ENCODE data around the gene ERLIN1. TPM values are rescaled to one million over a fixed set of nuclear protein-coding genes. Genes with fewer than 3 reads are reported as not detected.

The ERLIN1 gene
- total RNA-seq, 4 donors from 2014 or later = 5.9 to 20.5 (median 12.4) TPM

DNA sequence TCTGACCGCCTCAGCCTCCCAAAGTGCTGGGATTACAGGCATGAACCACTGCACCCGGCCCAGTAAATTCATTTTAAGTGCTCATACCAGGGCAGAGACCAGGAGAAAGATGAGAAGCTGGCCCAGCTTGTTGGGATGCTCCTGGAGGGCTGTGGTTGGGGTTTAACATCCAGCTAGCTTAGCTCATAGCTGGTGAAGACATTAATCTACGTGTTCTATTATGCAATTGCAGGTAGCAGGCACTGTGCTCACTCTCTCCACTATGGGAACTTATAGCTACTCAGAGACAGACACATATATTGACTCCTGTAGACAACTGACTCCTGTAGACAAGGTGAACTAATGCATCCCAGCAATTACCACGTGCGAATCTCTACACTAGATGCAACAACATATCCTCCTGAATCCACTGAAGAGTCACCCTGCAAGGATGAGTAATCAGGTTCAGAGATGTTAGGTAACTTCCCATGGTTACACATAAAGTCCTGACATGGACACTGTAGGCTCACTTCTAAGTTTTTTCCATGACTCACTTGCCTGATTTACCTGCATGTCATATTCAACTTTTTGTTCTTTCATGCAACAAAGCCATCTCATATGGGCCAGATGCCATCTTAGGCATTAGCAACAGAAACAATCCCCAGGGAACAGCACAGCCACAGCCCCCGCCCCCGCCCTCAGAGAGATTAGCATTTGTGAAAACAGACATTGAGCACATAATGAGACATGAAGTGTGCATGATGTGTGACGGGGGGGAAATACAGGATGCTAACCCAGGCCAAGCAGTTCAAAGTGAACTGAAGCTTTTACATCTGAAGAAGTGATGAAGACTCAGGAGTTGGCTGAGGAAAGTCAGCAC, 37.2 kb downstream of the ERLIN1 start:
- ATAC-seq = no peak
- peaks cover 3 to 43% of the 10 kb centered on the region in 2 donors for H3K36me3 ChIP-seq
- 60 to 87% methylated on average over 1 to 6 of the region's 8 CpGs for WGBS, 2 donors (ENCODE audit: low coverage in 1 of 2)

DNA sequence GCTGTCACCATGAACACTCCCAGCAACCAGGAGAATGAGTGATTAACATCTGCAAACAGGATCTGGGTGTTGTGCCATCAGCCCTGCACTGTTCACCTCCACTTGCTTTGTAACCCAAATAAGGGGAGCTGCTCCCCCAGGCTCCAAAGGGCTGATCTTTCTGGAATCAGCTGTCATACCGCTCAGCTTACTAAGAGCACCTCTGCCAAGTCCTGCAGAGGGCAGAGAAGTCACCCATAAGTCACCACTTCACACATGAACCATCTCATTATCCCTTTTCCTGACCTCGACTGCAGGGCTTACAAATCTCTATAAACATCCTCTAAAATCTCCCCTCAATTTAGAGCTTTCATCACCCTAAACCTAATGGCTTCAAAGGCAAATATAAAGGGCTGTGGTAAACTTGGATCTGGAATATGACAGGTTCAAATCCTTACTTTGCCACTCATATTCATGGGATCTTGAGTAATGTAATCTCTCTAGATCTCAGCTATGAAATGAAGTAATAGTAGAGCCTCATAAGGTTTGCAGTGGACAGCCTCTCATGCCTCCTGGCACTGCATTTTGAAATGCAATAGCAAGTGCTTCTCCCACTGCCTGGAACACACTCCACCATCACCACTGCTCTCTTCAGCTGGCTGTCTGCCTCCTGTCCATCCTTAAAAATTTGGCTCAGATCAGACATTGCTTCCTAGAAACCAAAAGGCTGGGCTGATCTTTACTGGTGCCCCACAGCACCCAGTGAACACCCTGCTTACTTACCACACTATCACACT, 38.8 kb downstream of the ERLIN1 start:
- peaks cover 0 to 11% (median 0%) of the 10 kb centered on the region in 3 donors for H3K4me1 ChIP-seq
- no peaks in the 10 kb centered on the region for H3K27me3 ChIP-seq
- 22% methylated on average over 2 of the region's 2 CpGs; no CpG with 5 or more reads in 1 of the 2 donors for WGBS, 2 donors (ENCODE audit: low coverage in 1 of 2)
- H3K27ac ChIP-seq = no peak overlapping the region
- no peak for ATAC-seq
- H3K9me3 ChIP-seq = no peaks in the 10 kb centered on the region
- no peak overlapping the region for H3K4me3 ChIP-seq
- TF ChIP-seq POLR2A (IDR thresholded peaks at IDR 0.05) = no peak
- TF ChIP-seq POLR2AphosphoS5 (IDR thresholded peaks at IDR 0.05) = no peak
- TF ChIP-seq, protein P1, sequence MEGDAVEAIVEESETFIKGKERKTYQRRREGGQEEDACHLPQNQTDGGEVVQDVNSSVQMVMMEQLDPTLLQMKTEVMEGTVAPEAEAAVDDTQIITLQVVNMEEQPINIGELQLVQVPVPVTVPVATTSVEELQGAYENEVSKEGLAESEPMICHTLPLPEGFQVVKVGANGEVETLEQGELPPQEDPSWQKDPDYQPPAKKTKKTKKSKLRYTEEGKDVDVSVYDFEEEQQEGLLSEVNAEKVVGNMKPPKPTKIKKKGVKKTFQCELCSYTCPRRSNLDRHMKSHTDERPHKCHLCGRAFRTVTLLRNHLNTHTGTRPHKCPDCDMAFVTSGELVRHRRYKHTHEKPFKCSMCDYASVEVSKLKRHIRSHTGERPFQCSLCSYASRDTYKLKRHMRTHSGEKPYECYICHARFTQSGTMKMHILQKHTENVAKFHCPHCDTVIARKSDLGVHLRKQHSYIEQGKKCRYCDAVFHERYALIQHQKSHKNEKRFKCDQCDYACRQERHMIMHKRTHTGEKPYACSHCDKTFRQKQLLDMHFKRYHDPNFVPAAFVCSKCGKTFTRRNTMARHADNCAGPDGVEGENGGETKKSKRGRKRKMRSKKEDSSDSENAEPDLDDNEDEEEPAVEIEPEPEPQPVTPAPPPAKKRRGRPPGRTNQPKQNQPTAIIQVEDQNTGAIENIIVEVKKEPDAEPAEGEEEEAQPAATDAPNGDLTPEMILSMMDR (IDR thresholded peaks at IDR 0.05) = no peak
- TF ChIP-seq EP300 (IDR thresholded peaks at IDR 0.05) = no peak
- H3K36me3 ChIP-seq = peaks cover 3 to 28% of the 10 kb centered on the region in 2 donors

More for the DNA sequence above, 37.2 kb downstream of the ERLIN1 start:
- H3K4me1 ChIP-seq = peaks cover 0 to 11% (median 0%) of the 10 kb centered on the region in 3 donors
- H3K27ac ChIP-seq = no peak overlapping the region
- H3K9me3 ChIP-seq = no peaks in the 10 kb centered on the region
- H3K4me3 ChIP-seq = no peak overlapping the region
- TF ChIP-seq POLR2AphosphoS5 (IDR thresholded peaks at IDR 0.05) (no peak), EP300 (IDR thresholded peaks at IDR 0.05) (no peak), POLR2A (IDR thresholded peaks at IDR 0.05) (no peak)
- TF ChIP-seq, protein P1 (IDR thresholded peaks at IDR 0.05) = no peak
- no peaks in the 10 kb centered on the region for H3K27me3 ChIP-seq

DNA sequence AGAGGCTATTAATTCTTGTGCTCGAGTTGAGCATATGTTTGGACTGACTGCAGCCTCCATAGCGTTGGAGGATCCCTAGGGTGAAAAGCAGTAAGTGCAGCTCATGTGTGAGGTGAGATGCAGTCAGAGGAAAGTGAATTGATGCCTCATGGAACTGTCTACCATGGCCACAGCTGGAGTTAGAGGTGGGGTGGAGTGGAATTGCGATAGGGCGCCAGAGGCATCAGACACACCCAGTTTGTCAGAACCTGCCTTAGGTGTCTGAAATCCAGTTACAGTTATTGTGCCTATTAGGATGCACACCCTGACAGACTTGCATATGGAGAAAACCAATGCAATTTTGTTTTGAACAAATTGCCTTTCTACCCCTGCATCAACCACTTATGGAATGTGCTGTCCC, 39.4 kb downstream of the ERLIN1 start:
- ATAC-seq = no peak
- Histone ChIP-seq H3K27me3 (no peaks in the 10 kb centered on the region), H3K9me3 (no peaks in the 10 kb centered on the region), H3K4me3 (no peak overlapping the region), H3K36me3 (peaks cover 3 to 21% of the 10 kb centered on the region in 2 donors), H3K27ac (no peak overlapping the region), H3K4me1 (peaks cover 0 to 11% (median 0%) of the 10 kb centered on the region in 3 donors)
- WGBS, 2 donors (ENCODE audit: low coverage in 1 of 2) = 50 to 75% methylated on average over 1 to 2 of the region's 4 CpGs
- TF ChIP-seq, protein P1 (IDR thresholded peaks at IDR 0.05) = no peak
- no peak for TF ChIP-seq POLR2AphosphoS5 (IDR thresholded peaks at IDR 0.05)
- no peak for TF ChIP-seq EP300 (IDR thresholded peaks at IDR 0.05)

DNA sequence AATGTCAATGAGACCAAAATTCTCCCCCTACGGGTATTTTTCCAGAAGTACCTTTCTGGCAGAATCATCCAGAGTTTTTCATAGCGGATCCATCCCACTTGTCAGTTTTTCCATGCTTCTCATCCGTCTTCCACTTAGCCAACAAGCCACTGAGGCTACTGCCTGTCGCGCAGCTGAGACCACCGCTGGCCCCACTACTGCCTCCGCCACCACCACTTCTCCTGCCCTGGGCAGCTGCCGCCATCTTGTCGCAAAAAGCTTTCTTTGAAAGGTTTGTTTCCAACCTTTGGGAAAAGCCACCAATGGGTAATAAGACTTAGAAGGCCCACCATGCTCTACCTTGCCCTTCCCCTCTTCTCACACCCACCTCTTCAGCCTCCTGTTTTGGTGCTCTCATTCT, 42.1 kb downstream of the ERLIN1 start:
- Histone ChIP-seq H3K27me3 (no peaks in the 10 kb centered on the region), H3K4me1 (peaks cover 0 to 25% (median 0%) of the 10 kb centered on the region in 3 donors), H3K36me3 (no peaks in the 10 kb centered on the region), H3K27ac (no peak overlapping the region), H3K9me3 (no peaks in the 10 kb centered on the region), H3K4me3 (no peak overlapping the region)
- WGBS, 2 donors (ENCODE audit: low coverage in 1 of 2) = 91 to 94% methylated on average over 8 to 9 of the region's 9 CpGs
- no peak for TF ChIP-seq EP300 (IDR thresholded peaks at IDR 0.05)
- TF ChIP-seq, protein P1 (IDR thresholded peaks at IDR 0.05) = no peak
- no peak for TF ChIP-seq POLR2AphosphoS5 (IDR thresholded peaks at IDR 0.05)
- no peak for TF ChIP-seq POLR2A (IDR thresholded peaks at IDR 0.05)
- no peak for ATAC-seq

Data from gastroesophageal sphincter (tissue), 4 donors.